Psoas muscle (tissue), 8 donors: Measurements from ENCODE around the gene CDKAL1. TPM values are rescaled to one million over a fixed set of nuclear protein-coding genes. Genes with fewer than 3 reads are reported as not detected.

Experiments
- ATAC-seq, 4 donors: fragments of 200-7000 bp; cut with Tn5 transposase; one replicate each; pipeline ENCODE4 v1.9.1; 2020; ENCODE audit warnings: moderate library complexity in 3 of 4, mild to moderate bottlenecking in 2 of 4
- DNase-seq, 2 donors: peaks; one replicate each; pipeline ENCODE4 v3.0.0-alpha.2; 2020
- H3K27ac ChIP-seq: fragments of 200-600 bp; one replicate; pipeline ENCODE4 v1.8.0; 2022
- H3K27me3 ChIP-seq, 3 donors: fragments of 200-600 bp in 1 of 3; one replicate each; pipeline versions ENCODE4 v1.6.1 to v1.8.0; 2013 to 2022; ENCODE audit warnings: low read length in 2 of 3, mild to moderate bottlenecking in 2 of 3, moderate library complexity in 1 of 3; ENCODE audit not compliant: insufficient read depth in 3 of 3
- H3K36me3 ChIP-seq, 2 donors: fragments of 200-600 bp in 1 of 2; one replicate each; pipeline versions ENCODE4 v1.6.1 to v1.8.0; 2013 to 2022; ENCODE audit warnings: low read depth in 1 of 2, mild to moderate bottlenecking in 1 of 2, moderate library complexity in 1 of 2; ENCODE audit not compliant: insufficient read depth in 1 of 2
- H3K4me1 ChIP-seq: fragments of 200-600 bp; one replicate; pipeline ENCODE4 v1.8.0; 2022
- H3K4me3 ChIP-seq: fragments of 200-600 bp; one replicate; pipeline ENCODE4 v1.8.0; 2022; ENCODE audit warnings: mild to moderate bottlenecking
- H3K9me3 ChIP-seq: fragments of 200-600 bp; one replicate; pipeline ENCODE4 v1.8.0; 2022
- CTCF ChIP-seq: fragments of 200-600 bp; IDR thresholded peaks from one replicate; pipeline ENCODE4 v1.8.0; 2022; ENCODE audit warnings: antibody characterized with exemption
- WGBS, 3 donors: extraction: QIAGEN DNeasy Blood & Tissue Kit; methylation state at CpG; one replicate each; pipeline versions ENCODE4 v1.1.6 to v1.1.7; 2013; 5-methylcytosine and 5-hydroxymethylcytosine counted together
- intact Hi-C, 2 donors: fragments of 100-400 bp; cut with DNase I; formaldehyde crosslinking; loops; one replicate each; pipeline versions ENCODE4 v1.11.0 to v1.14.2; 2022
- polyA plus RNA-seq, 3 donors: library from polyadenylated mRNA; stranded (reverse); fragments of 200-250 nt; gene quantifications; one replicate each; pipeline ENCODE4 v1.2.3, GENCODE V29; 2013
- total RNA-seq, 4 donors: library from RNA; stranded (reverse); fragmentation: NEBNext Ultra II Directional in 2 of 4; extraction: Animal tissue kit (Norgen Biotek cat#: 25700) in 2 of 4; gene quantifications; one replicate each; pipeline versions ENCODE4 v1.2.1 to v1.2.4, GENCODE V29; 2021 to 2023
- donor health status: healthy with polysubstance abuse.
- donor health status: DM: no; HTN: no; CAD: no; lungs with moderate emphysema.
- donor health status: Bipolar disorder and iron deficiency.
- donor health status: healthy.
- donor health status: DM: yes; HTN: yes; CAD: no.
- donor health status: DM: no; HTN: no; CAD: no.
- donor health status: DM: no; HTN: no; CAD: no.
- donor health status: DM: yes; HTN: yes; CAD: no.

Gene CDKAL1
- total and polyA plus RNA-seq, 7 donors, result 4.5 to 16.1 (median 12.9) TPM

GRCh38 chr6:21256197-21256596 lies 721.9 kb downstream of the CDKAL1 start:
- no peaks in the 10 kb centered on the region for H3K4me1 ChIP-seq
- H3K36me3 ChIP-seq, result no peaks in the 10 kb centered on the region
- H3K27me3 ChIP-seq, result no peaks in the 10 kb centered on the region
- H3K4me3 ChIP-seq, result no peak overlapping the region
- ATAC-seq (no peak), DNase-seq (no peak)
- TF ChIP-seq CTCF, result no peak
- intact Hi-C loops, result no loop called here
- H3K9me3 ChIP-seq, result no peaks in the 10 kb centered on the region
- H3K27ac ChIP-seq, result no peak overlapping the region
- WGBS, 3 donors, result 76 to 83% (median 81%) methylated on average over 3 of the region's 3 CpGs

GRCh38 chr6:21257125-21257524 lies 722.9 kb downstream of the CDKAL1 start:
- Histone ChIP-seq H3K9me3 (no peaks in the 10 kb centered on the region), H3K4me3 (no peak overlapping the region), H3K27ac (no peak overlapping the region), H3K27me3 (no peaks in the 10 kb centered on the region), H3K4me1 (no peaks in the 10 kb centered on the region), H3K36me3 (no peaks in the 10 kb centered on the region)
- ATAC-seq (no peak), DNase-seq (no peak)
- intact Hi-C loops, result no loop called here
- 45 to 65% (median 60%) methylated on average over 2 of the region's 2 CpGs for WGBS, 3 donors
- no peak for TF ChIP-seq CTCF

GRCh38 chr6:21258665-21259064 lies 724.4 kb downstream of the CDKAL1 start:
- no peak for TF ChIP-seq CTCF
- WGBS, 3 donors, result 84 to 91% (median 86%) methylated on average over 5 of the region's 5 CpGs
- Histone ChIP-seq H3K4me1 (no peaks in the 10 kb centered on the region), H3K27ac (no peak overlapping the region), H3K9me3 (no peaks in the 10 kb centered on the region), H3K27me3 (no peaks in the 10 kb centered on the region), H3K4me3 (no peak overlapping the region), H3K36me3 (no peaks in the 10 kb centered on the region)
- no peak for DNase-seq
- ATAC-seq, result no peak
- intact Hi-C loops, result no loop called here

- DNase-seq (no peak), ATAC-seq (no peak)
- no peak overlapping the region for H3K4me3 ChIP-seq
- no peaks in the 10 kb centered on the region for H3K36me3 ChIP-seq
- no peaks in the 10 kb centered on the region for H3K9me3 ChIP-seq
- intact Hi-C loops, result no loop called here
- no peak overlapping the region for H3K27ac ChIP-seq
- no peaks in the 10 kb centered on the region for H3K27me3 ChIP-seq
- WGBS, 3 donors, result 64 to 67% (median 64%) methylated on average over 2 of the region's 2 CpGs
- TF ChIP-seq CTCF, result no peak
- no peaks in the 10 kb centered on the region for H3K4me1 ChIP-seq
Observed at GRCh38 chr6:21259660-21260059, 725.4 kb downstream of the CDKAL1 start.

GRCh38 chr6:21262504-21262903 lies 728.2 kb downstream of the CDKAL1 start:
- ATAC-seq (no peak), DNase-seq (no peak)
- no peak for TF ChIP-seq CTCF
- H3K9me3 ChIP-seq, result no peaks in the 10 kb centered on the region
- no peak overlapping the region for H3K4me3 ChIP-seq
- H3K27me3 ChIP-seq, result no peaks in the 10 kb centered on the region
- intact Hi-C loops, result no loop called here
- no peak overlapping the region for H3K27ac ChIP-seq
- H3K4me1 ChIP-seq, result no peaks in the 10 kb centered on the region
- H3K36me3 ChIP-seq, result no peaks in the 10 kb centered on the region
- WGBS, 3 donors, result 88 to 95% (median 90%) methylated on average over 5 of the region's 5 CpGs
